Esophagus muscularis mucosa (tissue), 4 donors: ENCODE results near the gene MAML3. TPM values are rescaled to one million over a fixed set of nuclear protein-coding genes. Genes with fewer than 3 reads are reported as not detected.
A peak's percentile ranks its signal among the peaks of the same experiment; 100 is the strongest.

Experiments
- DNase-seq: peaks from one replicate; pipeline ENCODE4 v3.0.0-alpha.2; 2017; ENCODE audit errors: extremely low spot score
- H3K27ac ChIP-seq, 4 donors: fragments of 200-600 bp; sonication (generic); replicated peaks in 1 of 4; 1 replicate in 3 of 4; 2 replicates in 1 of 4; pipeline ENCODE4 v1.5.1; 2016 to 2019; ENCODE audit warnings: mild to moderate bottlenecking in 1 of 4
- H3K27me3 ChIP-seq, 4 donors: fragments of 200-600 bp; sonication (generic); one replicate each; pipeline versions ENCODE4 v1.5.1 to v1.6.0; 2016 to 2019
- H3K36me3 ChIP-seq, 4 donors: fragments of 200-600 bp; sonication (generic); one replicate each; pipeline ENCODE4 v1.5.1; 2016 to 2019
- H3K4me1 ChIP-seq, 4 donors: fragments of 200-600 bp; sonication (generic); one replicate each; pipeline ENCODE4 v1.5.1; 2016 to 2019
- H3K4me3 ChIP-seq, 4 donors: fragments of 200-600 bp; sonication (generic); 1 replicate in 2 of 4; 2 replicates in 2 of 4; pipeline ENCODE4 v1.5.1; 2016 to 2019; ENCODE audit warnings: mild to moderate bottlenecking in 4 of 4, moderate library complexity in 1 of 4
- H3K9me3 ChIP-seq, 4 donors: fragments of 200-600 bp; sonication (generic); 1 replicate in 3 of 4; 2 replicates in 1 of 4; pipeline ENCODE4 v1.5.1; 2016 to 2019
- EP300 ChIP-seq: sonication (generic); formaldehyde crosslinking; IDR thresholded peaks from one replicate; pipeline ENCODE4 v1.6.1; 2017; ENCODE audit warnings: antibody characterized with exemption
- POLR2A ChIP-seq: fragments of 450-650 bp; IDR thresholded peaks from one replicate; pipeline ENCODE4 v1.6.1; 2017; ENCODE audit warnings: antibody characterized with exemption, moderate library complexity, mild to moderate bottlenecking, low read depth
- POLR2AphosphoS5 ChIP-seq, 2 donors: sonication (generic); formaldehyde crosslinking; IDR thresholded peaks; one replicate each; pipeline ENCODE4 v1.6.1; 2017; ENCODE audit warnings: antibody characterized with exemption in 2 of 2
- WGBS: methylation state at CpG from one replicate; pipeline ENCODE4 v1.1.5; 2018; 5-methylcytosine and 5-hydroxymethylcytosine counted together
- intact Hi-C: fragments of 100-400 bp; cut with DNase I; formaldehyde crosslinking; loops from one replicate; pipeline ENCODE4 v1.15.1; 2023
- total RNA-seq, 4 donors: library from RNA; depleted of rRNA; stranded (reverse); fragments of >200 nt; gene quantifications; one replicate each; pipeline versions ENCODE4 v1.1.0 to v1.2.1, GENCODE V29; 2016
- TF ChIP-seq, protein P1 (sequence below), 3 experiments: fragments of 200-600 bp in 2 of 3; fragments of 450-650 bp in 1 of 3; sonication (generic) in 2 of 3; IDR thresholded peaks; one replicate each; pipeline ENCODE4 v1.5.1; 2017 to 2019; ENCODE audit warnings: antibody characterized with exemption in 3 of 3, mild to moderate bottlenecking in 2 of 3, moderate library complexity in 1 of 3

MAML3 gene
- total RNA-seq, 4 donors from 2014 or later, result 5.0 to 8.7 (median 7.1) TPM

DNA sequence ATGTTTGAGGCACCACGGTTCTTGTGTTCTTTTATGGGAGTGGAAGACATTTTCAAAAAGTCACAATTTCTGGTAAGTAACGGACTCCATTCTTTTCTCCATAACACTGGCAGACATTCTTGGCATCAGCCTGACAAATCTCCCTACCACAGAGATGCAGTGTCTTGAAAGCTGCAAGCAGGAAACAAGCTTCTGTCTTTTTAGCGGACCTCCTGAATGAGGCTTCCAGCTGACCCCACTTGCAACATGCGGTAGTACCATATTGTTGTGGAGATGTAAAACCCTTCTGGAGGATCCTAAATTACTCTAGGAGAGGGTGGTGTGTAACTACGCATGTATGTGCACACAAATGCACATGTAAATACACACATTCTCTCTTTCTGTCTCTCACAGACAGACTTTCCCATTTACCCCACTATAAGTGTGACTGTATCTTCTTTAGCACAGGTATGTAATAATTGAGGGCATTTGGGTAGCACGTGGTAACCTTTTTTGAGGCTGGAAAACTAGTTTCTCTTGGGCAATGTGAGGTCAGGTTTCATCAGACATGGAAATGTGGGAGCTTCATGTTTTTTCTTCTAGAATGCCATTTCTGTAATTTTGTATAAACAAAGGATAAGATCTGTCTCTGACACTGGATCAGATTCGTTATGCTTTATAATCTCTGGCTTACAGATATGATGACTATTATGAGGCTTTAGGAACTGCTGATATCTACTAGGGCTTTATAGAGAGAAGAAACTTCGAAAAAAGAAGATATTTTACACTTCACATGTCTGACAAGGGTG is 358.3 kb downstream of the MAML3 start:
- Histone ChIP-seq H3K4me1 (peaks cover 11 to 30% (median 26%) of the 10 kb centered on the region in 4 donors), H3K4me3 (no peak overlapping the region), H3K27ac (no peak overlapping the region), H3K27me3 (no peaks in the 10 kb centered on the region), H3K36me3 (no peaks in the 10 kb centered on the region), H3K9me3 (no peaks in the 10 kb centered on the region)
- WGBS, result 74% methylated on average over 7 of the region's 8 CpGs
- intact Hi-C loops, result no loop called here
- peak; percentile 77 for DNase-seq
- no peak for TF ChIP-seq EP300
- no peak for TF ChIP-seq POLR2A
- no peak for TF ChIP-seq POLR2AphosphoS5 (IDR thresholded peaks at IDR 0.05)
- TF ChIP-seq, protein P1, sequence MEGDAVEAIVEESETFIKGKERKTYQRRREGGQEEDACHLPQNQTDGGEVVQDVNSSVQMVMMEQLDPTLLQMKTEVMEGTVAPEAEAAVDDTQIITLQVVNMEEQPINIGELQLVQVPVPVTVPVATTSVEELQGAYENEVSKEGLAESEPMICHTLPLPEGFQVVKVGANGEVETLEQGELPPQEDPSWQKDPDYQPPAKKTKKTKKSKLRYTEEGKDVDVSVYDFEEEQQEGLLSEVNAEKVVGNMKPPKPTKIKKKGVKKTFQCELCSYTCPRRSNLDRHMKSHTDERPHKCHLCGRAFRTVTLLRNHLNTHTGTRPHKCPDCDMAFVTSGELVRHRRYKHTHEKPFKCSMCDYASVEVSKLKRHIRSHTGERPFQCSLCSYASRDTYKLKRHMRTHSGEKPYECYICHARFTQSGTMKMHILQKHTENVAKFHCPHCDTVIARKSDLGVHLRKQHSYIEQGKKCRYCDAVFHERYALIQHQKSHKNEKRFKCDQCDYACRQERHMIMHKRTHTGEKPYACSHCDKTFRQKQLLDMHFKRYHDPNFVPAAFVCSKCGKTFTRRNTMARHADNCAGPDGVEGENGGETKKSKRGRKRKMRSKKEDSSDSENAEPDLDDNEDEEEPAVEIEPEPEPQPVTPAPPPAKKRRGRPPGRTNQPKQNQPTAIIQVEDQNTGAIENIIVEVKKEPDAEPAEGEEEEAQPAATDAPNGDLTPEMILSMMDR (IDR thresholded peaks at IDR 0.05), result no peak

DNA sequence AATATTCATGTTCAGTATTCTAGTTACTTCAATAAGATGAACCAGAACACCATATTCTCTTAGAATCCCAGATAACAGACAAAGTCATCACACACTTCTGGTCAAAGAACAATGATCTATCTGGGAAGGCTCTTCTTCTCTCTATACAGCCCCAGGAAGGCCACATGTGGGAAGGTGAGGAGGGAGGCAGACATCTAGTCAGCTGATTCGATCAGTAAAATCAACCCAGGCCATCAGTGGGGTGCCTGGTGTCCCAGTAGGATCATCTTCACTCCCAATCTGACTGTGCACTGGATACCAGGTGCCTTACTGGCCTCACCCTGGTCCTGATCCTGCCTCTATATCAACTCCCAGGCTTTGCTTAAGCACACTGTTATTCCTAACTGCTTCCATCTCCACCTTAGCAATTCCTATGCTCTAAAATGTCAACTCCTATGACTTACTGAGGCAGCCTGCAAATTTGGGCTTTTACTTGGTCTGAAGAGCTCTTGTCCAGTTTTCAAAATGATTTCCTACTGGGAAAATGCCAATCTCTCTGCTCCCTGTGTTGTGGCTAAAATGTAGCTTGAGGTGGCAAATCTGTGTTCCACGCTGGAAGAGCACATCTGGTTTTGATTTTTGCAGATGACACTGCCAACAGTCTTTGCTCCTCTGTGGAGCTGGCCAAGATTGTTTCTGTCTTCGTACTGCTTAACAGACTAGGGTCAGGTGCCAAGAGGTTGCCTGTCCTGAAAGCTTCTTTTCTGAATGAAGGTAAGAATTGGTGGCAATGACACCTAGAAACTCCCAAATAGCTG is 359.6 kb downstream of the MAML3 start:
- Histone ChIP-seq H3K4me1 (peaks cover 11 to 30% (median 26%) of the 10 kb centered on the region in 4 donors), H3K36me3 (no peaks in the 10 kb centered on the region), H3K9me3 (no peaks in the 10 kb centered on the region), H3K27ac (peak overlapping the region in 2 of 4 donors; percentile 1 to 2), H3K4me3 (no peak overlapping the region), H3K27me3 (no peaks in the 10 kb centered on the region)
- peak; percentile 82 for DNase-seq
- intact Hi-C loops, result no loop called here
- TF ChIP-seq EP300 (no peak), POLR2AphosphoS5 (IDR thresholded peaks at IDR 0.05) (no peak), POLR2A (no peak)
- TF ChIP-seq, protein P1 (IDR thresholded peaks at IDR 0.05), result no peak
- 55% methylated on average over 3 of the region's 3 CpGs for WGBS

DNA sequence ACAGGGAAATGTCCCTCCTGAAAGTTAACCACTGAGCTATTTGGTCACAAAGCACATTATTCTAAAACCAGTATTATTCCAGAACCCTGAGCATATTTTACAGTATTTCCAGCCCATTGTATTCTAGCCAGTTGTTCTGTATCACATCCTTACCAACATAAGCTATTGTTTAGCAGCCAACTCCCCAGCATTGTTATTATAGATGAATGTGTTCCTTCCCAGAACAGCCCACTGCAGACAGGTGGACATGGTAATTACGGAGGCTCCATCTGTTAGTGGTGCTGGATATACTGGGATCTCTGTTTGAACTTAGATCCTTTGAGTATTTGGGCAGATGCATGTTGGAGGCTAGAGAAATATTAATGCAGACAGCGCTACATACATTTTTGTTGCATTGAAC is 362.3 kb downstream of the MAML3 start:
- Histone ChIP-seq H3K4me1 (peaks cover 4 to 22% (median 22%) of the 10 kb centered on the region in 4 donors), H3K9me3 (no peaks in the 10 kb centered on the region), H3K4me3 (no peak overlapping the region), H3K36me3 (no peaks in the 10 kb centered on the region), H3K27me3 (no peaks in the 10 kb centered on the region), H3K27ac (no peak overlapping the region)
- intact Hi-C loops, result no loop called here
- WGBS, result 90% methylated on average over 2 of the region's 2 CpGs
- DNase-seq, result peak; percentile 7
- no peak for TF ChIP-seq EP300
- TF ChIP-seq POLR2AphosphoS5 (IDR thresholded peaks at IDR 0.05), result no peak
- TF ChIP-seq POLR2A, result no peak
- TF ChIP-seq, protein P1 (IDR thresholded peaks at IDR 0.05), result no peak

DNA sequence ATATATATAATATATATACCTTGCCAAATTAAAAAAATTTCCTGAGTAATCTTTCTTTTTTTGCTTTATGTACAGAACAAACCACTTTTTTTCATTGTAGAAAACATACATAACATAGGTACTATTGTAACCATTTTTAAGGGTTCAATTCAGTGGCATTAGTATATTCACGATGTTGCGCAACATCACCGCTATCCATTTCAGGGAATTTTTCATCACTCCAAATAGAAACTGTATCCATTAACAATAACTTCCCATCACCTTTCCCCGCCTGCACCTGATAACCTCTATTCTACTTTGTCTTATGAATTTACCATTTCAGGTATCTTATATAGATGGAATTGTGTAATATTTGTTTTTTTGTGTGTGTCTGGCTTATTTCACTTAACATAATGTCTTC is 363.7 kb downstream of the MAML3 start:
- no peaks in the 10 kb centered on the region for H3K36me3 ChIP-seq
- intact Hi-C loops, result no loop called here
- TF ChIP-seq POLR2A (no peak), POLR2AphosphoS5 (IDR thresholded peaks at IDR 0.05) (no peak), EP300 (no peak)
- TF ChIP-seq, protein P1 (IDR thresholded peaks at IDR 0.05), result no peak
- no peaks in the 10 kb centered on the region for H3K9me3 ChIP-seq
- H3K27me3 ChIP-seq, result no peaks in the 10 kb centered on the region
- H3K4me3 ChIP-seq, result no peak overlapping the region
- no peak overlapping the region for H3K27ac ChIP-seq
- peak; percentile 12 for DNase-seq
- H3K4me1 ChIP-seq, result peaks cover 4 to 13% (median 12%) of the 10 kb centered on the region in 4 donors
- WGBS, result 95% methylated on average over 4 of the region's 4 CpGs
